Psoas muscle (tissue), 8 donors: ENCODE measurements around the gene AQP5. TPM values are rescaled to one million over a fixed set of nuclear protein-coding genes. Genes with fewer than 3 reads are reported as not detected.

Experiments
- ATAC-seq, 4 donors: fragments of 200-7000 bp; cut with Tn5 transposase; one replicate each; pipeline ENCODE4 v1.9.1; 2020; ENCODE audit warnings: moderate library complexity in 3 of 4, mild to moderate bottlenecking in 2 of 4
- DNase-seq, 2 donors: peaks; one replicate each; pipeline ENCODE4 v3.0.0-alpha.2; 2020
- H3K27ac ChIP-seq: fragments of 200-600 bp; one replicate; pipeline ENCODE4 v1.8.0; 2022
- H3K27me3 ChIP-seq, 3 donors: fragments of 200-600 bp in 1 of 3; one replicate each; pipeline versions ENCODE4 v1.6.1 to v1.8.0; 2013 to 2022; ENCODE audit warnings: low read length in 2 of 3, mild to moderate bottlenecking in 2 of 3, moderate library complexity in 1 of 3; ENCODE audit not compliant: insufficient read depth in 3 of 3
- H3K36me3 ChIP-seq, 2 donors: fragments of 200-600 bp in 1 of 2; one replicate each; pipeline versions ENCODE4 v1.6.1 to v1.8.0; 2013 to 2022; ENCODE audit warnings: low read depth in 1 of 2, mild to moderate bottlenecking in 1 of 2, moderate library complexity in 1 of 2; ENCODE audit not compliant: insufficient read depth in 1 of 2
- H3K4me1 ChIP-seq: fragments of 200-600 bp; one replicate; pipeline ENCODE4 v1.8.0; 2022
- H3K4me3 ChIP-seq: fragments of 200-600 bp; one replicate; pipeline ENCODE4 v1.8.0; 2022; ENCODE audit warnings: mild to moderate bottlenecking
- H3K9me3 ChIP-seq: fragments of 200-600 bp; one replicate; pipeline ENCODE4 v1.8.0; 2022
- WGBS, 3 donors: extraction: QIAGEN DNeasy Blood & Tissue Kit; methylation state at CpG; one replicate each; pipeline versions ENCODE4 v1.1.6 to v1.1.7; 2013; 5-methylcytosine and 5-hydroxymethylcytosine counted together
- intact Hi-C, 2 donors: fragments of 100-400 bp; cut with DNase I; formaldehyde crosslinking; loops; one replicate each; pipeline versions ENCODE4 v1.11.0 to v1.14.2; 2022
- polyA plus RNA-seq, 3 donors: library from polyadenylated mRNA; stranded (reverse); fragments of 200-250 nt; gene quantifications; one replicate each; pipeline ENCODE4 v1.2.3, GENCODE V29; 2013
- total RNA-seq, 4 donors: library from RNA; stranded (reverse); fragmentation: NEBNext Ultra II Directional in 2 of 4; extraction: Animal tissue kit (Norgen Biotek cat#: 25700) in 2 of 4; gene quantifications; one replicate each; pipeline versions ENCODE4 v1.2.1 to v1.2.4, GENCODE V29; 2021 to 2023
- TF ChIP-seq, protein P1 (sequence below): fragments of 200-600 bp; IDR thresholded peaks from one replicate; pipeline ENCODE4 v1.8.0; 2022; ENCODE audit warnings: antibody characterized with exemption
- donor health status: healthy with polysubstance abuse.
- donor health status: DM: no; HTN: no; CAD: no; lungs with moderate emphysema.
- donor health status: Bipolar disorder and iron deficiency.
- donor health status: healthy.
- donor health status: DM: yes; HTN: yes; CAD: no.
- donor health status: DM: no; HTN: no; CAD: no.
- donor health status: DM: no; HTN: no; CAD: no.
- donor health status: DM: yes; HTN: yes; CAD: no.

The AQP5 gene
- total and polyA plus RNA-seq, 7 donors, result 0.05 TPM; not detected in 6

DNA sequence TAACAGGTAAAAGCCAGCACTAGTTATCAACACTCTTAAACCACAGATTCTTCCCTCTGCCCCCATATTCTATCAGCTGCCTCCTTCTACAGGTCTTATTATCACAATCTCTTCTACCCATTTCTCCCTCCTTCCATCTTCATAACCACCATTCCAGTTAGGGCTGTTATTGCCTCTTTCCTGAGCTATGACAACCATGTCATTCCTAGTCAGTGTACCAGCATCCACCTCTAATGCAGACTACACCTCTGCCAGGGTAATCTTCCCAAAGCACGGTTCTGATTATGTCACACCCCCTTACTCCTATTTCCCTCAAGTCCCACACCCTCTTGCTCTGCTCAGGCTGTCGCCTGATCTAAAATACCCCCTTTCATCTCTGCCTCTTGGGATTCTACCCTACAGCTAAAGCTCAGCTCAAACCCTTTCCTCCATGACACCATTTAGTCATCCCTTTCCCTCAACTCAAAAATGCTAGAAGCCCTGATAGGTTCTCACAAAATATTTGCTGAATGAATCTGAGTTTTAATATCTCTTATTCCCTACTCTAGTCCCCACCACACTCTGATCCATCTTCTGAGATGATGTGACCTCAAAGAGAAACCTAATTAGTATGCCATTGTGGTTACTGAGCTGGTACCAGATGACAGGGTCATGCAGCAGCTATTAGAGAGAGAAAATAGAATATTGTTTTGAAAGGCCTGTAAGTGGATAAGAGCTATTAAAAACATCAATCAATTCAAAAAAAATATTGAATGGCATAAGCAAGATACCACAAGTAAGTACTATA, 51.9 kb downstream of the AQP5 start:
- intact Hi-C loops, result no loop called here
- H3K9me3 ChIP-seq, result no peaks in the 10 kb centered on the region
- H3K27ac ChIP-seq, result no peak overlapping the region
- ATAC-seq (no peak), DNase-seq (no peak)
- no peaks in the 10 kb centered on the region for H3K27me3 ChIP-seq
- no peaks in the 10 kb centered on the region for H3K4me1 ChIP-seq
- H3K36me3 ChIP-seq, result no peaks in the 10 kb centered on the region
- TF ChIP-seq, protein P1, sequence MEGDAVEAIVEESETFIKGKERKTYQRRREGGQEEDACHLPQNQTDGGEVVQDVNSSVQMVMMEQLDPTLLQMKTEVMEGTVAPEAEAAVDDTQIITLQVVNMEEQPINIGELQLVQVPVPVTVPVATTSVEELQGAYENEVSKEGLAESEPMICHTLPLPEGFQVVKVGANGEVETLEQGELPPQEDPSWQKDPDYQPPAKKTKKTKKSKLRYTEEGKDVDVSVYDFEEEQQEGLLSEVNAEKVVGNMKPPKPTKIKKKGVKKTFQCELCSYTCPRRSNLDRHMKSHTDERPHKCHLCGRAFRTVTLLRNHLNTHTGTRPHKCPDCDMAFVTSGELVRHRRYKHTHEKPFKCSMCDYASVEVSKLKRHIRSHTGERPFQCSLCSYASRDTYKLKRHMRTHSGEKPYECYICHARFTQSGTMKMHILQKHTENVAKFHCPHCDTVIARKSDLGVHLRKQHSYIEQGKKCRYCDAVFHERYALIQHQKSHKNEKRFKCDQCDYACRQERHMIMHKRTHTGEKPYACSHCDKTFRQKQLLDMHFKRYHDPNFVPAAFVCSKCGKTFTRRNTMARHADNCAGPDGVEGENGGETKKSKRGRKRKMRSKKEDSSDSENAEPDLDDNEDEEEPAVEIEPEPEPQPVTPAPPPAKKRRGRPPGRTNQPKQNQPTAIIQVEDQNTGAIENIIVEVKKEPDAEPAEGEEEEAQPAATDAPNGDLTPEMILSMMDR, result no peak
- WGBS, 3 donors, result 81 to 85% (median 83%) methylated on average over 2 of the region's 2 CpGs
- no peak overlapping the region for H3K4me3 ChIP-seq

GRCh38 chr12:50014342-50014741, 52.7 kb downstream of the AQP5 start:
- no peak for DNase-seq
- no peaks in the 10 kb centered on the region for H3K36me3 ChIP-seq
- TF ChIP-seq, protein P1, result no peak
- H3K27ac ChIP-seq, result no peak overlapping the region
- H3K4me3 ChIP-seq, result no peak overlapping the region
- no peak for ATAC-seq
- no peaks in the 10 kb centered on the region for H3K9me3 ChIP-seq
- 97 to 100% (median 99%) methylated on average over 3 of the region's 3 CpGs for WGBS, 3 donors
- no peaks in the 10 kb centered on the region for H3K4me1 ChIP-seq
- intact Hi-C loops, result no loop called here
- no peaks in the 10 kb centered on the region for H3K27me3 ChIP-seq

Other genes with a start within 250 kb of the AQP5 start
- 100 to 1,000 TPM; 171 to 256 (median 241) TPM for gene TMBIM6, start 220.3 kb upstream of the AQP5 start, total RNA-seq
- gene TMBIM6, start 220.3 kb upstream of the AQP5 start, polyA plus RNA-seq, result 100 to 1,000 TPM; 164 to 317 (median 250) TPM
- gene NCKAP5L, start 133.5 kb upstream of the AQP5 start, total RNA-seq, result 10 to 100 TPM; 11.7 to 16.5 (median 12.8) TPM
- gene NCKAP5L, start 133.5 kb upstream of the AQP5 start, polyA plus RNA-seq, result 1 to 10 TPM; 6.8 to 7.8 (median 7.1) TPM
- gene BCDIN3D, start 118.8 kb upstream of the AQP5 start, total RNA-seq, result 1 to 10 TPM; 1.6 to 3.5 (median 3.3) TPM
- gene BCDIN3D, start 118.8 kb upstream of the AQP5 start, polyA plus RNA-seq, result 1 to 10 TPM; 1.8 to 9.0 (median 3.1) TPM
- 1 to 10 TPM in 1 of 4 donors, under 1 TPM in 2, not detected in 1; 0.22 to 1.1 (median 0.58) TPM for gene FAIM2, start 58.0 kb upstream of the AQP5 start, total RNA-seq
- under 1 TPM in 2 of 3 donors, not detected in 1; 0.57 to 0.70 TPM for gene FAIM2, start 58.0 kb upstream of the AQP5 start, polyA plus RNA-seq
- not detected for gene AQP2, start 11.1 kb upstream of the AQP5 start, total RNA-seq
- gene AQP2, start 11.1 kb upstream of the AQP5 start, polyA plus RNA-seq, result not detected
- gene AQP6, start 11.1 kb downstream of the AQP5 start, total RNA-seq, result not detected
- under 1 TPM in 1 of 3 donors, not detected in 2; 0.04 TPM for gene AQP6, start 11.1 kb downstream of the AQP5 start, polyA plus RNA-seq
- 1 to 10 TPM; 4.6 to 6.1 (median 5.2) TPM for gene RACGAP1, start 63.6 kb downstream of the AQP5 start, total RNA-seq
- gene RACGAP1, start 63.6 kb downstream of the AQP5 start, polyA plus RNA-seq, result 10 to 100 TPM in 1 of 3 donors, 1 to 10 TPM in 2; 3.4 to 15.3 (median 5.5) TPM
- gene ASIC1, start 95.7 kb downstream of the AQP5 start, total RNA-seq, result under 1 TPM; 0.32 to 0.82 (median 0.60) TPM
- under 1 TPM; 0.20 to 0.29 (median 0.25) TPM for gene ASIC1, start 95.7 kb downstream of the AQP5 start, polyA plus RNA-seq
- 10 to 100 TPM; 14.2 to 21.1 (median 17.9) TPM for gene SMARCD1, start 123.5 kb downstream of the AQP5 start, total RNA-seq
- 10 to 100 TPM; 11.7 to 20.4 (median 12.3) TPM for gene SMARCD1, start 123.5 kb downstream of the AQP5 start, polyA plus RNA-seq
- 100 to 1,000 TPM in 3 of 4 donors, 10 to 100 TPM in 1; 92.0 to 221 (median 148) TPM for gene GPD1, start 142.1 kb downstream of the AQP5 start, total RNA-seq
- 100 to 1,000 TPM in 1 of 3 donors, 10 to 100 TPM in 2; 17.4 to 120 (median 66.0) TPM for gene GPD1, start 142.1 kb downstream of the AQP5 start, polyA plus RNA-seq
- 100 to 1,000 TPM; 101 to 141 (median 115) TPM for gene COX14, start 150.4 kb downstream of the AQP5 start, total RNA-seq
- gene COX14, start 150.4 kb downstream of the AQP5 start, polyA plus RNA-seq, result 100 to 1,000 TPM; 132 to 173 (median 132) TPM
- gene CERS5, start 205.5 kb downstream of the AQP5 start, total RNA-seq, result 10 to 100 TPM in 1 of 4 donors, 1 to 10 TPM in 3; 5.2 to 10.7 (median 6.6) TPM
- gene CERS5, start 205.5 kb downstream of the AQP5 start, polyA plus RNA-seq, result 1 to 10 TPM; 7.2 to 8.2 (median 7.5) TPM